Testis (tissue), 3 donors: Measurements from ENCODE around the gene LRFN5. TPM values are rescaled to one million over a fixed set of nuclear protein-coding genes. Genes with fewer than 3 reads are reported as not detected.
"Not testable (repeated sequence)": the region's sequence is repeated elsewhere in the genome, so short reads cannot be mapped to it uniquely, and the experiment has no call there.

Source experiments
- DNase-seq: peaks from one replicate; pipeline ENCODE4 v3.0.0-alpha.2; 2019
- H3K27ac ChIP-seq, 2 donors: fragments of 200-600 bp; sonication (generic); one replicate each; pipeline ENCODE4 v1.5.1; 2019
- H3K27me3 ChIP-seq: fragments of 200-600 bp; sonication (generic); one replicate; pipeline ENCODE4 v1.5.1; 2019
- H3K36me3 ChIP-seq: fragments of 200-600 bp; sonication (generic); one replicate; pipeline ENCODE4 v1.5.1; 2017; ENCODE audit warnings: low read depth; ENCODE audit errors: missing control alignments
- H3K4me1 ChIP-seq: fragments of 200-600 bp; sonication (generic); one replicate; pipeline ENCODE4 v1.5.1; 2019
- H3K4me3 ChIP-seq, 2 donors: fragments of 200-600 bp; sonication (generic); one replicate each; pipeline ENCODE4 v1.5.1; 2017 to 2019
- H3K9me3 ChIP-seq: fragments of 200-600 bp; sonication (generic); one replicate; pipeline ENCODE4 v1.5.1; 2017
- CTCF ChIP-seq, 3 experiments: fragments of 450-650 bp in 2 of 3; fragments of 200-600 bp in 1 of 3; sonication (generic) in 1 of 3; IDR thresholded peaks; one replicate each; pipeline ENCODE4 v1.5.1; 2016 to 2019; ENCODE audit warnings: antibody characterized with exemption in 3 of 3, mild to moderate bottlenecking in 2 of 3, moderate library complexity in 1 of 3
- POLR2A ChIP-seq: fragments of 450-650 bp; IDR thresholded peaks from one replicate; pipeline ENCODE4 v1.6.1; 2017; ENCODE audit warnings: antibody characterized with exemption, mild to moderate bottlenecking, moderate library complexity
- WGBS, 2 donors: methylation state at CpG; one replicate each; pipeline ENCODE4 v1.1.5; 2018; 5-methylcytosine and 5-hydroxymethylcytosine counted together
- intact Hi-C: fragments of 100-400 bp; cut with DNase I; formaldehyde crosslinking; loops from one replicate; pipeline ENCODE4 v1.15.1; 2023; ENCODE audit warnings: low total_unique reads
- polyA plus RNA-seq: library from polyadenylated mRNA; stranded (reverse); fragments of 350-450 nt; fragmentation: Illumina TruSeq; extraction: RNeasy Lipid Tissue Mini Kit (QIAGEN cat#74804); gene quantifications from one replicate; pipeline ENCODE4 v1.2.3, GENCODE V29; 2014; ENCODE audit warnings: low read depth, low replicate concordance; ENCODE audit not compliant: insufficient read depth
- total RNA-seq, 2 donors: library from RNA; depleted of rRNA; stranded (reverse); fragments of >200 nt; gene quantifications; one replicate each; pipeline ENCODE4 v1.2.3, GENCODE V29; 2016

LRFN5 gene
- total and polyA plus RNA-seq, 3 donors from 2014 or later, result 2.4 to 6.8 (median 5.9) TPM

DNA sequence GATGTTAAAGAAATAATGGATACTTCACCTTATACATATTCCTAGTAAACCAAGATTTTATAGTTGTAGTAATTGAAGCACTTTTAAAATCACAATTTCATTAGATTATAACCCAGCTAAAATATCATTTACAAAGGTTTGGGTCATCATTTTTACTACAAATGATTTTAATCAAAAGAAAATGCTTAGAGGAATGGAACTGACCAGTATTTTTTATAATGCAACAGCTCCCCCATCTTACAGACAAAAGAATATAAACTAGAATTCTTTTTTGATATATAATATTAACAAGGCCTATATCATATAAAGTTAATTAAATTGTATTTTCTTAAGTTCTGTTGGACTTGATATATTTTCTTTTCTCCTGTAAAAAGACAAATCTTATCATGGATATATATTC lies 20.4 kb upstream of the LRFN5 start:
- DNase-seq, result no peak
- Histone ChIP-seq H3K9me3 (no peaks in the 10 kb centered on the region), H3K27me3 (no peaks in the 10 kb centered on the region), H3K27ac (no peak overlapping the region), H3K36me3 (no peaks in the 10 kb centered on the region), H3K4me1 (no peaks in the 10 kb centered on the region), H3K4me3 (no peak overlapping the region)
- intact Hi-C loops, result no loop called here
- TF ChIP-seq POLR2A (no peak), CTCF (IDR thresholded peaks at IDR 0.05) (no peak)

DNA sequence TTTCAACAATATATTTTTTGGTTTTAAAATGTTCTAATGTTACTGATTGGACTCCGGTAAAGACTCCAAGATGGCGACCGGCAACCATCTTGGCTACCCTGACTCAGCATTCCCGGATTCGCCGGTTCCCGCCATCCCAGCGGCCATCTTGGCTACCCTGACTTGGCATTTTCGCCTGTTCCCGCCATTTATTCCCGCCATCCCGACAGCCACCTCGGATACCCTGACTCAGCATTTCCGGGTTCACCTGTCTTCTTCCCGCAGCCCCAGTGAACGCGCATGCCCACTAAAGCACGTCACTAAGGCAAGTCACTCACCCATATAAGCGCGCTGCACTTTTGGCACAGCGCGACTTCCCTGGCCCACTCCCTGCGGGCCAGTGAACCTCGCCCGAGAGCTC lies 9.0 kb upstream of the LRFN5 start:
- no peak for TF ChIP-seq POLR2A
- no peak for TF ChIP-seq CTCF (IDR thresholded peaks at IDR 0.05)
- H3K9me3 ChIP-seq, result no peaks in the 10 kb centered on the region
- no peaks in the 10 kb centered on the region for H3K36me3 ChIP-seq
- no peaks in the 10 kb centered on the region for H3K4me1 ChIP-seq
- H3K27me3 ChIP-seq, result no peaks in the 10 kb centered on the region
- H3K4me3 ChIP-seq, result peak overlapping the region; percentile 22 to 45
- peak; percentile 81 for DNase-seq
- intact Hi-C loops, result no loop called here
- 73 to 79% methylated on average over 21 to 25 of the region's 25 CpGs for WGBS, 2 donors
- no peak overlapping the region for H3K27ac ChIP-seq

DNA sequence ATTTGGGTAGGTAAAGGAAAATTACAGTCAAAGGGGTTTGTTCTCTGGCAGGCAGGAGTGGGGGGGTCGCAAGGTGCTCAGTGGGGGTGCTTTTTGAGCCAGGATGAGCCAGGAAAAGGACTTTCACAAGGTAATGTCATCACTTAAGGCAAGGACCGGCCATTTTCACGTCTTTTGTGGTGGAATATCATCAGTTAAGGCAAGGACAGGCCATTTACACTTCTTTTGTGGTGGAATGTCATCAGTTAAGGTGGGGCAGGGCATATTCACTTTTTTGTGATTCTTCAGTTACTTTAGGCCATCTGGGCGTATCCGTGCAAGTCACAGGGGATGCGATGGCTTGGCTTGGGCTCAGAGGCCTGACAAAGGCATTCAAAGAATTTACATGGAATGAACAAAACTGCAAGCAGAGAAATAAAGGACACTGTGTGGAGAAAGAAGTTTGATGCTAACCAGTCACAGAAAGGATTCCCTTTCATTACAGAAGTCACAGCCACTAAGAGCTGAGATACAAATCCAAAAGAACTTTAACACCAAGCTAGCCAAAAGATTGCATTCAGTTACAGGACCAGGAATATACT lies 6.8 kb upstream of the LRFN5 start:
- 56 to 63% methylated on average over 6 of the region's 6 CpGs for WGBS, 2 donors
- H3K36me3 ChIP-seq, H3K4me1 ChIP-seq, DNase-seq, intact Hi-C loops, H3K9me3 ChIP-seq, H3K4me3 ChIP-seq, H3K27me3 ChIP-seq, H3K27ac ChIP-seq: not testable (repeated sequence)

DNA sequence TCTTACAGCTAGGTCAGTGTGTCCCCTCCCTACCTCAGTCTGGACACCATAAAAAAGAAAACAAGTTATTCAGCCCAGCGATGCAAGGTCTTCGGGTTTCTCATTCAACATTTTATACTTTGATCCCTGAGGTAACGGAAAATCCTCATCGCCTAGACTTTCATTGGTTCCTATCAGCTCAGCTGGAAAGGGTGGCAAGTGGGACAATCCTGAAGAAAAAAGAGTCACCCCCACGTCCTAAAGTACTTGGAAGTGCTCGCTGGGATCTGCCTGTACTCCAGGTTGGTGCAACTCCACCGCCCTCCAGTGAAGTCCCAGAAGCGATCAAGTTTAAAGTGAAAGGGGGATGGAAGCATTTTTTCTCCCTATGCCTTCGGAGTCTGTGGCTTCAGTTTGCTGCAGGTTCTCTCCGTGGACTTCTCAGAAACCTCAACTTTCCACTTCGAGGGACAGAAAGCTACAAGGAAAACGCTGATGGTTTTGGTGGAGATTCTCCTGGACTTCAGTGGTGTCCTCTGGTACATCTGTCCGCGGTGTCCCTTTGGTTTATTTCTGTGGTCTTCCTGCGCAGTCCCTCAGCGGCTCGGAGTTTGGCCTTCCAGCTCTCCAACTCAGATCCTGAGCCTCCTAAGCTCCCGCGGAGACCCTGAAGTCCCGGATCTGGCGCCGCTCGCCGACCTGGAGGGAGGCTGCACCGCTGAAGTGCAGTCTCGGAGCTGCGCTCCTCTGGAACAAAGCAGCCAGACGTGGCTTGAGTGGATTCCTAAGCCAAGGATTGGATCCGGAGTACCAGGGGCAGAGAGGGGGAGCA lies 1.8 kb upstream of the LRFN5 start:
- TF ChIP-seq POLR2A, result no peak
- no peak for TF ChIP-seq CTCF (IDR thresholded peaks at IDR 0.05)
- intact Hi-C loops, result no loop called here
- Histone ChIP-seq H3K27me3 (no peaks in the 10 kb centered on the region), H3K4me1 (peaks cover 5% of the 10 kb centered on the region), H3K36me3 (no peaks in the 10 kb centered on the region), H3K4me3 (peak overlapping the region; percentile 63 to 67), H3K9me3 (no peaks in the 10 kb centered on the region), H3K27ac (peak overlapping the region; percentile 66 to 82)
- 1% methylated on average over 25 to 29 of the region's 29 CpGs for WGBS, 2 donors
- DNase-seq, result peak; percentile 73

DNA sequence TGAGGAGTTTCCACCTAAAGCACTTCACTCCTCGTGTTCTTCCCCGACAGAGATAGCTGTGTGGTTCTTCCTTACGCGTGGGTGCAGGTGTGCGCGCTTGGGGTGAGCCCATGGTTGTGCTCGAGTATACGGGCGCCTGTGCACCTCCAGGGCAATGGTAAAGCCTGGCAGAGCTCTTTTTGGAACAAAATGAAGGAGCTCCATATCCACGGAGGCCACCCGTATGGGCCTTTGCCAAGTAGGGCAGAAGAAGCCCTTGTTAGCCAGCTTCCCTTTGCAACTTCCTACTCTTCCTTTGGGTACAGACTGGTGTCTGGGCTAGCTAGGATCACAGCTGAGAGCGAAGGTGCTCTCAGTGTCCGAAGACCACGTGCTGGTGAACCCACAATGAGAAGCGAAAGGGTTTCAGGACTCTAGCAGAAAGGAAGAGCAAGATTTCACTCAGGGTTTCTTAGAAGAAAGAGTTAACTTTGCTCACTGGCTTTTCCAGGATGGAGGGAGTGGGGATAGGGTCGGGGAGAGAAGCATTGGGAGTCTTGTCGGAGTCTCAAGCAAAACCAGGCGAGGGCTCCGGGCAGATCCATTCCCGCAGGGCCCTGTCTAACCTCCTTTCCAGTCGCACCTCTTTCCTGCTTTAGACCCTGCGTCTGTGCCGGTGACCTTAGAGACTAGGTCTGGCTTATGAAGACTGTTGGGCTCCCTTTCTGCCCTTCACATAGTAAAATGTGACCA lies 960 bp upstream of the LRFN5 start:
- Histone ChIP-seq H3K27me3 (no peaks in the 10 kb centered on the region), H3K36me3 (no peaks in the 10 kb centered on the region), H3K4me1 (peaks cover 5% of the 10 kb centered on the region), H3K9me3 (no peaks in the 10 kb centered on the region), H3K27ac (peak overlapping the region; percentile 51 to 82), H3K4me3 (peak overlapping the region; percentile 63 to 67)
- intact Hi-C loops, result no loop called here
- DNase-seq, result peak; percentile 57
- 1% methylated on average over 23 of the region's 23 CpGs for WGBS, 2 donors
- TF ChIP-seq CTCF (IDR thresholded peaks at IDR 0.05), result no peak
